Ovary (tissue), 3 donors: ENCODE data around the gene SNCAIP.

ENCODE experiments used
- POLR2A ChIP-seq: fragments of 450-650 bp; IDR thresholded peaks from one replicate; pipeline ENCODE4 v1.6.1; 2017; ENCODE audit warnings: antibody characterized with exemption, mild to moderate bottlenecking, moderate library complexity
- TF ChIP-seq, protein P1 (sequence below), 3 donors: fragments of 450-650 bp in 2 of 3; fragments of 200-600 bp in 1 of 3; IDR thresholded peaks; one replicate each; pipeline versions ENCODE4 v1.5.1 to v1.8.0; 2016 to 2022; ENCODE audit warnings: antibody characterized with exemption in 3 of 3, mild to moderate bottlenecking in 1 of 3
- donor health status: DM: no; HTN: no; CAD: no.

DNA sequence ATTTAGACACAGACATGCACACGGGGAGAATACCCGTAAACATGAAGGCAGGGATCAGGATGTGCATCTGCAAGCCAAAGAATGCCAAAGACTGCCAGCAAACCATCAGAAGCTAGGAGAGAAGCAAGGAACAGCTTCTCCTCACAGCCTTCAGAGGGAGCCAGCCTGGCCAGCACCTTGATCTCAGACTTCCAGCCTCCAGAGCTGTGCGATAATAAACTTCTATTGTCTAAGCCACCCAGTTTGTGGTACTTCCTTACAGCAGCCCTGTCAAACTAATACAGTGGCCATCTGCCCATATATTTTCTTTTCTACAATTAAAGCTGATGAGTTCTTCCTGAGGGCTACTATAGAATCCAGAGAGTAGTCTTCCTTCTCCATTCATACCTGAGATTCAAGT lies 135.0 kb downstream of the SNCAIP start:
- TF ChIP-seq POLR2A = no peak
- TF ChIP-seq, protein P1, sequence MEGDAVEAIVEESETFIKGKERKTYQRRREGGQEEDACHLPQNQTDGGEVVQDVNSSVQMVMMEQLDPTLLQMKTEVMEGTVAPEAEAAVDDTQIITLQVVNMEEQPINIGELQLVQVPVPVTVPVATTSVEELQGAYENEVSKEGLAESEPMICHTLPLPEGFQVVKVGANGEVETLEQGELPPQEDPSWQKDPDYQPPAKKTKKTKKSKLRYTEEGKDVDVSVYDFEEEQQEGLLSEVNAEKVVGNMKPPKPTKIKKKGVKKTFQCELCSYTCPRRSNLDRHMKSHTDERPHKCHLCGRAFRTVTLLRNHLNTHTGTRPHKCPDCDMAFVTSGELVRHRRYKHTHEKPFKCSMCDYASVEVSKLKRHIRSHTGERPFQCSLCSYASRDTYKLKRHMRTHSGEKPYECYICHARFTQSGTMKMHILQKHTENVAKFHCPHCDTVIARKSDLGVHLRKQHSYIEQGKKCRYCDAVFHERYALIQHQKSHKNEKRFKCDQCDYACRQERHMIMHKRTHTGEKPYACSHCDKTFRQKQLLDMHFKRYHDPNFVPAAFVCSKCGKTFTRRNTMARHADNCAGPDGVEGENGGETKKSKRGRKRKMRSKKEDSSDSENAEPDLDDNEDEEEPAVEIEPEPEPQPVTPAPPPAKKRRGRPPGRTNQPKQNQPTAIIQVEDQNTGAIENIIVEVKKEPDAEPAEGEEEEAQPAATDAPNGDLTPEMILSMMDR (IDR thresholded peaks at IDR 0.05) = no peak
